GM23338 (cell line): ENCODE results near the gene SPATA4. TPM values are rescaled to one million over a fixed set of nuclear protein-coding genes. Genes with fewer than 3 reads are reported as not detected.

Source experiments
- ATAC-seq: fragments of 200-7000 bp; cut with Tn5 transposase; 3 replicates; pipeline ENCODE4 v1.9.1; 2020
- DNase-seq: peaks from one replicate; pipeline ENCODE4 v3.0.0-alpha.2; 2015; ENCODE audit warnings: low spot score
- H2AFZ ChIP-seq: fragments of 200-600 bp; sonication (generic); 2 replicates; pipeline ENCODE4 v1.8.0; 2016; ENCODE audit warnings: antibody characterized with exemption, mild to moderate bottlenecking, moderate library complexity
- H3F3A ChIP-seq: fragments of 200-600 bp; sonication (generic); replicated peaks from 2 replicates; pipeline ENCODE4 v1.8.0; 2017; ENCODE audit warnings: antibody characterized with exemption, mixed run types, low read depth
- H3K27ac ChIP-seq: fragments of 200-600 bp; sonication (generic); 2 replicates; pipeline ENCODE4 v1.6.1; 2016; ENCODE audit warnings: low read depth
- H3K27me3 ChIP-seq: fragments of 200-600 bp; sonication (generic); 2 replicates; pipeline ENCODE4 v1.8.0; 2016; ENCODE audit warnings: mild to moderate bottlenecking, mixed run types, moderate library complexity; ENCODE audit not compliant: insufficient read depth
- H3K36me3 ChIP-seq: fragments of 200-600 bp; sonication (generic); 2 replicates; pipeline ENCODE4 v1.8.0; 2016; ENCODE audit warnings: mild to moderate bottlenecking; ENCODE audit not compliant: insufficient read depth
- H3K4me1 ChIP-seq: fragments of 200-600 bp; sonication (generic); 2 replicates; pipeline ENCODE4 v1.8.0; 2016; ENCODE audit warnings: mild to moderate bottlenecking, moderate library complexity; ENCODE audit not compliant: insufficient read depth
- H3K4me2 ChIP-seq: fragments of 200-600 bp; sonication (generic); 2 replicates; pipeline ENCODE4 v1.7.1; 2017; ENCODE audit warnings: mixed run types
- H3K4me3 ChIP-seq: fragments of 200-600 bp; sonication (generic); 2 replicates; pipeline ENCODE4 v1.6.1; 2016; ENCODE audit warnings: mixed run types
- H3K79me2 ChIP-seq: fragments of 200-600 bp; sonication (generic); replicated peaks from 2 replicates; pipeline ENCODE4 v1.8.0; 2017; ENCODE audit warnings: mild to moderate bottlenecking; ENCODE audit not compliant: insufficient read depth
- H3K9me2 ChIP-seq: fragments of 200-600 bp; sonication (generic); 2 replicates; pipeline ENCODE4 v1.8.0; 2017; ENCODE audit not compliant: insufficient read depth
- H4K20me1 ChIP-seq: fragments of 200-600 bp; sonication (generic); replicated peaks from 2 replicates; pipeline ENCODE4 v1.8.0; 2017; ENCODE audit warnings: mild to moderate bottlenecking; ENCODE audit not compliant: insufficient read depth
- H3K27ac Mint-ChIP-seq: 2 replicates; pipeline ENCODE4 v1.8.0; 2020; ENCODE audit warnings: inconsistent platforms, mild to moderate bottlenecking, moderate library complexity, mixed read lengths
- H3K27me3 Mint-ChIP-seq: 3 replicates; pipeline ENCODE4 v1.8.0; 2022; ENCODE audit warnings: low read depth, mild to moderate bottlenecking, moderate library complexity, mixed read lengths, inconsistent platforms; ENCODE audit not compliant: insufficient read depth, poor library complexity
- H3K36me3 Mint-ChIP-seq: 3 replicates; pipeline ENCODE4 v1.8.0; 2021; ENCODE audit warnings: low read depth, mild to moderate bottlenecking, inconsistent platforms, moderate library complexity, mixed read lengths
- H3K4me1 Mint-ChIP-seq: 3 replicates; pipeline ENCODE4 v1.8.0; 2020; ENCODE audit warnings: mild to moderate bottlenecking, inconsistent platforms, mixed read lengths
- H3K4me3 Mint-ChIP-seq: 3 replicates; pipeline ENCODE4 v1.8.0; 2021; ENCODE audit warnings: moderate library complexity, mild to moderate bottlenecking, inconsistent platforms, mixed read lengths
- H3K9me3 Mint-ChIP-seq: 3 replicates; pipeline ENCODE4 v1.8.0; 2020; ENCODE audit warnings: moderate library complexity, mild to moderate bottlenecking, inconsistent platforms, mixed read lengths
- EZH2 ChIP-seq: fragments of 200-600 bp; sonication (generic); IDR thresholded peaks from one replicate; pipeline ENCODE4 v1.8.0; 2017; ENCODE audit warnings: antibody characterized with exemption, mild to moderate bottlenecking, low read depth; ENCODE audit not compliant: unreplicated experiment
- EZH2phosphoT487 ChIP-seq: fragments of 200-600 bp; sonication (generic); IDR thresholded peaks from one replicate; pipeline ENCODE4 v1.8.1; 2018; ENCODE audit warnings: antibody characterized with exemption; ENCODE audit not compliant: unreplicated experiment
- NANOG ChIP-seq: IDR thresholded peaks from 2 replicates; pipeline ENCODE4 v1.6.1; 2016; ENCODE audit warnings: antibody characterized with exemption, borderline replicate concordance
- POLR2AphosphoS5 ChIP-seq: IDR thresholded peaks from 2 replicates; pipeline ENCODE4 v1.6.1; 2016; ENCODE audit warnings: antibody characterized with exemption, low read depth
- ZNF331 ChIP-seq: fragments of 250-450 bp; sonication (Bioruptor Pico); IDR thresholded peaks from 2 replicates; pipeline ENCODE4 v1.5.0; 2020; ENCODE audit warnings: low read depth, mild to moderate bottlenecking, moderate library complexity
- polyA plus RNA-seq: library from polyadenylated mRNA; unstranded; fragments of >200 nt; fragmentation: Nextera tagmentation; extraction: Ambion mirVana; gene quantifications from 2 replicates; pipeline ENCODE4 v1.2.1, GENCODE V29; 2016
- total RNA-seq: library from RNA; depleted of rRNA; stranded (reverse); fragments of >200 nt; shearing (Covaris generic); gene quantifications from 2 replicates; pipeline ENCODE4 v1.2.3, GENCODE V29; 2014
- TF ChIP-seq, protein P1 (sequence below): fragments of 250-450 bp; sonication (Bioruptor Pico); IDR thresholded peaks from 2 replicates; pipeline ENCODE4 v1.5.0; 2020; ENCODE audit warnings: mild to moderate bottlenecking, moderate library complexity
- TF ChIP-seq, protein P2 (sequence below), 2 experiments: fragments of 200-600 bp in 1 of 2; sonication (generic) in 1 of 2; conservative IDR thresholded peaks; 2 replicates each; pipeline versions ENCODE4 v1.5.1 to v1.6.1; 2016 to 2017; ENCODE audit warnings: antibody characterized with exemption in 2 of 2, low read depth in 2 of 2, mild to moderate bottlenecking in 2 of 2, moderate library complexity in 1 of 2

Gene SPATA4
- total and polyA plus RNA-seq, 2 experiments from 2014 or later = not detected

DNA sequence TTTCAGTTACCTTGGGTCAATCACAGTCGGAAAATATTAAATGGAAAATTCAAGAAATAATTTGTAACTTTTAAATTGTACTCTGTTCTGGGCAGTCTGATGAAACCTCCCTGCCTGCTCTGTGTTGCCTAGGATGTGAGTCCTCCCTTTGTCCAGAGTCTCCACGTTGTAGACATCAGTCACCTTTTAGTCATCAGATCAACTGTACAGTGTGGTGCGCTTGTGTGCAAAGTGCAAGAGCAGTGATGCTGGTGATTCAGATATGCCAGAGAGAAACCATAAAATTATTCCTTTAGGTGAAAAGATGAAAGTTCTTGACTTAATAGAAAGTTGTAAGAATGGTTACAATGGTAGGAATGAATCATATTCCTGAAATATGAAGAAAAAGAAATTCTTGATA, 1.4 kb downstream of the SPATA4 start:
- Mint-ChIP-seq H3K27ac (no peak overlapping the region), H3K27me3 (peaks cover 2% of the 10 kb centered on the region), H3K9me3 (no peaks in the 10 kb centered on the region), H3K4me1 (peaks cover 37% of the 10 kb centered on the region), H3K4me3 (no peak overlapping the region), H3K36me3 (no peaks in the 10 kb centered on the region)
- DNase-seq (no peak), ATAC-seq (no peak)
- H3K4me2 ChIP-seq = no peak overlapping the region
- H3K4me1 ChIP-seq = peaks cover 4% of the 10 kb centered on the region
- no peak overlapping the region for H2AFZ ChIP-seq
- H3F3A ChIP-seq = peaks cover 5% of the 10 kb centered on the region; the same call in 1 of the 2 replicates
- H3K4me3 ChIP-seq = no peak overlapping the region
- no peaks in the 10 kb centered on the region for H3K36me3 ChIP-seq
- no peaks in the 10 kb centered on the region for H4K20me1 ChIP-seq
- H3K27ac ChIP-seq = no peak overlapping the region
- TF ChIP-seq ZNF331 (CRISPR knock-in tag) = no peak
- no peak for TF ChIP-seq EZH2phosphoT487
- no peak for TF ChIP-seq POLR2AphosphoS5
- TF ChIP-seq NANOG = no peak
- 0 out of 2 replicates have a peak, but pooled peaks cover 2% of the 10 kb centered on the region for H3K9me2 ChIP-seq
- no peaks in the 10 kb centered on the region for H3K79me2 ChIP-seq
- H3K27me3 ChIP-seq = no peaks in the 10 kb centered on the region

DNA sequence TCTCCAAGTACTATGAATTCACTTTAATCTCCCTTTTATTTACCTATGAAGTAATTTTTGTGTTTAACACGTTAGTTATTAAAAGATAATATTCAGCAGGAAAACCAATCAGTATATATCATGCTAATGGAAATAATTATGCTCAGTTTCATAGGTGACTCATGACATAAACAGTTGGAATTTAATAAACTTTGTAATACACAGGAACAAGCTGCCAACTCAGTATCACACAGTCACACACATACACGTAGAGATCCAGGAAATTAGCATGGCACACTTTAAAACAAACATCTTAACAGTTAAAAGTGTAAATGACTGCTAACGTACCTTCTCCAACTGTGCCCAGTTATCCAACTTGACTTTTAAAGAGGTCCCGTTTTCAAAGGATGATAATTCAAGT, 2.3 kb downstream of the SPATA4 start:
- H3K27ac Mint-ChIP-seq = no peak overlapping the region
- Histone ChIP-seq H3K9me2 (no peaks in the 10 kb centered on the region), H3K27me3 (no peaks in the 10 kb centered on the region), H3K4me1 (peaks cover 4% of the 10 kb centered on the region), H4K20me1 (no peaks in the 10 kb centered on the region), H3K4me2 (no peak overlapping the region), H3K36me3 (no peaks in the 10 kb centered on the region), H3K27ac (no peak overlapping the region), H3K4me3 (no peak overlapping the region), H3K79me2 (no peaks in the 10 kb centered on the region), H3F3A (peaks cover 5% of the 10 kb centered on the region; the same call in 1 of the 2 replicates), H2AFZ (no peak overlapping the region)
- H3K9me3 Mint-ChIP-seq = no peaks in the 10 kb centered on the region
- H3K36me3 Mint-ChIP-seq = no peaks in the 10 kb centered on the region
- DNase-seq = no peak
- H3K4me1 Mint-ChIP-seq = peaks cover 36% of the 10 kb centered on the region
- H3K27me3 Mint-ChIP-seq = peaks cover 2% of the 10 kb centered on the region
- ATAC-seq = no peak
- no peak overlapping the region for H3K4me3 Mint-ChIP-seq
- TF ChIP-seq POLR2AphosphoS5 = no peak
- TF ChIP-seq EZH2 = no peak
- TF ChIP-seq, protein P1, sequence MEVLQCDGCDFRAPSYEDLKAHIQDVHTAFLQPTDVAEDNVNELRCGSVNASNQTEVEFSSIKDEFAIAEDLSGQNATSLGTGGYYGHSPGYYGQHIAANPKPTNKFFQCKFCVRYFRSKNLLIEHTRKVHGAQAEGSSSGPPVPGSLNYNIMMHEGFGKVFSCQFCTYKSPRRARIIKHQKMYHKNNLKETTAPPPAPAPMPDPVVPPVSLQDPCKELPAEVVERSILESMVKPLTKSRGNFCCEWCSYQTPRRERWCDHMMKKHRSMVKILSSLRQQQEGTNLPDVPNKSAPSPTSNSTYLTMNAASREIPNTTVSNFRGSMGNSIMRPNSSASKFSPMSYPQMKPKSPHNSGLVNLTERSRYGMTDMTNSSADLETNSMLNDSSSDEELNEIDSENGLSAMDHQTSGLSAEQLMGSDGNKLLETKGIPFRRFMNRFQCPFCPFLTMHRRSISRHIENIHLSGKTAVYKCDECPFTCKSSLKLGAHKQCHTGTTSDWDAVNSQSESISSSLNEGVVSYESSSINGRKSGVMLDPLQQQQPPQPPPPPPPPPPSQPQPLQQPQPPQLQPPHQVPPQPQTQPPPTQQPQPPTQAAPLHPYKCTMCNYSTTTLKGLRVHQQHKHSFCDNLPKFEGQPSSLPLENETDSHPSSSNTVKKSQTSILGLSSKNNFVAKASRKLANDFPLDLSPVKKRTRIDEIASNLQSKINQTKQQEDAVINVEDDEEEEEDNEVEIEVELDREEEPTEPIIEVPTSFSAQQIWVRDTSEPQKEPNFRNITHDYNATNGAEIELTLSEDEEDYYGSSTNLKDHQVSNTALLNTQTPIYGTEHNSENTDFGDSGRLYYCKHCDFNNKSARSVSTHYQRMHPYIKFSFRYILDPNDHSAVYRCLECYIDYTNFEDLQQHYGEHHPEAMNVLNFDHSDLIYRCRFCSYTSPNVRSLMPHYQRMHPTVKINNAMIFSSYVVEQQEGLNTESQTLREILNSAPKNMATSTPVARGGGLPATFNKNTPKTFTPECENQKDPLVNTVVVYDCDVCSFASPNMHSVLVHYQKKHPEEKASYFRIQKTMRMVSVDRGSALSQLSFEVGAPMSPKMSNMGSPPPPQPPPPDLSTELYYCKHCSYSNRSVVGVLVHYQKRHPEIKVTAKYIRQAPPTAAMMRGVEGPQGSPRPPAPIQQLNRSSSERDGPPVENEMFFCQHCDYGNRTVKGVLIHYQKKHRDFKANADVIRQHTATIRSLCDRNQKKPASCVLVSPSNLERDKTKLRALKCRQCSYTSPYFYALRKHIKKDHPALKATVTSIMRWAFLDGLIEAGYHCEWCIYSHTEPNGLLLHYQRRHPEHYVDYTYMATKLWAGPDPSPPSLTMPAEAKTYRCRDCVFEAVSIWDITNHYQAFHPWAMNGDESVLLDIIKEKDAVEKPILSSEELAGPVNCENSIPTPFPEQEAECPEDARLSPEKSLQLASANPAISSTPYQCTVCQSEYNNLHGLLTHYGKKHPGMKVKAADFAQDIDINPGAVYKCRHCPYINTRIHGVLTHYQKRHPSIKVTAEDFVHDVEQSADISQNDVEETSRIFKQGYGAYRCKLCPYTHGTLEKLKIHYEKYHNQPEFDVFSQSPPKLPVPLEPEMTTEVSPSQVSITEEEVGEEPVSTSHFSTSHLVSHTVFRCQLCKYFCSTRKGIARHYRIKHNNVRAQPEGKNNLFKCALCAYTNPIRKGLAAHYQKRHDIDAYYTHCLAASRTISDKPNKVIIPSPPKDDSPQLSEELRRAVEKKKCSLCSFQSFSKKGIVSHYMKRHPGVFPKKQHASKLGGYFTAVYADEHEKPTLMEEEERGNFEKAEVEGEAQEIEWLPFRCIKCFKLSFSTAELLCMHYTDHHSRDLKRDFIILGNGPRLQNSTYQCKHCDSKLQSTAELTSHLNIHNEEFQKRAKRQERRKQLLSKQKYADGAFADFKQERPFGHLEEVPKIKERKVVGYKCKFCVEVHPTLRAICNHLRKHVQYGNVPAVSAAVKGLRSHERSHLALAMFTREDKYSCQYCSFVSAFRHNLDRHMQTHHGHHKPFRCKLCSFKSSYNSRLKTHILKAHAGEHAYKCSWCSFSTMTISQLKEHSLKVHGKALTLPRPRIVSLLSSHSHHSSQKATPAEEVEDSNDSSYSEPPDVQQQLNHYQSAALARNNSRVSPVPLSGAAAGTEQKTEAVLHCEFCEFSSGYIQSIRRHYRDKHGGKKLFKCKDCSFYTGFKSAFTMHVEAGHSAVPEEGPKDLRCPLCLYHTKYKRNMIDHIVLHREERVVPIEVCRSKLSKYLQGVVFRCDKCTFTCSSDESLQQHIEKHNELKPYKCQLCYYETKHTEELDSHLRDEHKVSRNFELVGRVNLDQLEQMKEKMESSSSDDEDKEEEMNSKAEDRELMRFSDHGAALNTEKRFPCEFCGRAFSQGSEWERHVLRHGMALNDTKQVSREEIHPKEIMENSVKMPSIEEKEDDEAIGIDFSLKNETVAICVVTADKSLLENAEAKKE = no peak
- TF ChIP-seq, protein P2, sequence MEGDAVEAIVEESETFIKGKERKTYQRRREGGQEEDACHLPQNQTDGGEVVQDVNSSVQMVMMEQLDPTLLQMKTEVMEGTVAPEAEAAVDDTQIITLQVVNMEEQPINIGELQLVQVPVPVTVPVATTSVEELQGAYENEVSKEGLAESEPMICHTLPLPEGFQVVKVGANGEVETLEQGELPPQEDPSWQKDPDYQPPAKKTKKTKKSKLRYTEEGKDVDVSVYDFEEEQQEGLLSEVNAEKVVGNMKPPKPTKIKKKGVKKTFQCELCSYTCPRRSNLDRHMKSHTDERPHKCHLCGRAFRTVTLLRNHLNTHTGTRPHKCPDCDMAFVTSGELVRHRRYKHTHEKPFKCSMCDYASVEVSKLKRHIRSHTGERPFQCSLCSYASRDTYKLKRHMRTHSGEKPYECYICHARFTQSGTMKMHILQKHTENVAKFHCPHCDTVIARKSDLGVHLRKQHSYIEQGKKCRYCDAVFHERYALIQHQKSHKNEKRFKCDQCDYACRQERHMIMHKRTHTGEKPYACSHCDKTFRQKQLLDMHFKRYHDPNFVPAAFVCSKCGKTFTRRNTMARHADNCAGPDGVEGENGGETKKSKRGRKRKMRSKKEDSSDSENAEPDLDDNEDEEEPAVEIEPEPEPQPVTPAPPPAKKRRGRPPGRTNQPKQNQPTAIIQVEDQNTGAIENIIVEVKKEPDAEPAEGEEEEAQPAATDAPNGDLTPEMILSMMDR (conservative IDR thresholded peaks at IDR 0.05; ENCODE audit: low read depth in 2 of 2) = no peak
